ENCODE results near the gene LBR.

GRCh38 chr1:225422795-225423517, 4.9 kb downstream of the LBR start:
- TF ChIP-seq POLR2A (IDR thresholded peaks at IDR 0.05): no peak
- TF ChIP-seq CTCF (IDR thresholded peaks at IDR 0.05): no peak

All from thyroid gland (tissue), 4 donors.